Calu3 (cell line): ENCODE data around the gene NPHP1. TPM values are rescaled to one million over a fixed set of nuclear protein-coding genes. Genes with fewer than 3 reads are reported as not detected.
"Not testable (repeated sequence)": the region's sequence is repeated elsewhere in the genome, so short reads cannot be mapped to it uniquely, and the experiment has no call there.

ENCODE experiments used
- Bru-seq: library from RNA; stranded (reverse); fragments of 400-500 nt; gene quantifications from one replicate; lab custom pipeline; 2021; lab: Mats Ljungman, UMichigan
- BruChase-seq, 2 experiments: library from RNA; stranded (reverse); fragments of 400-500 nt; gene quantifications; one replicate each; lab custom pipeline; 2021; lab: Mats Ljungman, UMichigan
- BruUV-seq: library from RNA; stranded (reverse); fragments of 400-500 nt; replicated peaks from 2 replicates; lab custom pipeline; 2021; lab: Mats Ljungman, UMichigan
- CTCF ChIA-PET: fragments of 300-600 bp; sonication (Branson Sonifier 250); formaldehyde crosslinking; loops from one replicate; lab custom pipeline; 2022; ENCODE audit warnings: antibody characterized with exemption; lab: Charles Lee
- DNase-seq: peaks from one replicate; pipeline ENCODE4 v3.0.0; 2022
- H3K27ac Mint-ChIP-seq: one replicate; pipeline ENCODE4 v1.8.0; 2022; ENCODE audit warnings: mixed read lengths; ENCODE audit not compliant: unreplicated experiment
- H3K27me3 Mint-ChIP-seq: one replicate; pipeline ENCODE4 v1.8.0; 2022; ENCODE audit warnings: mixed read lengths; ENCODE audit not compliant: unreplicated experiment
- H3K36me3 Mint-ChIP-seq: one replicate; pipeline ENCODE4 v1.8.0; 2022; ENCODE audit warnings: mild to moderate bottlenecking, moderate library complexity, mixed read lengths; ENCODE audit not compliant: insufficient read depth, unreplicated experiment
- H3K4me1 Mint-ChIP-seq: one replicate; pipeline ENCODE4 v1.8.0; 2022; ENCODE audit warnings: mild to moderate bottlenecking, low read depth, mixed read lengths; ENCODE audit not compliant: unreplicated experiment
- H3K4me3 Mint-ChIP-seq: one replicate; pipeline ENCODE4 v1.8.0; 2022; ENCODE audit warnings: mild to moderate bottlenecking, low read depth, moderate library complexity, mixed read lengths; ENCODE audit not compliant: unreplicated experiment
- H3K9me3 Mint-ChIP-seq: one replicate; pipeline ENCODE4 v1.8.0; 2022; ENCODE audit warnings: low read depth, mixed read lengths; ENCODE audit not compliant: unreplicated experiment
- CTCF ChIP-seq: fragments of 200-600 bp; IDR thresholded peaks from one replicate; pipeline ENCODE4 v1.8.0; 2022; ENCODE audit warnings: antibody characterized with exemption; ENCODE audit not compliant: unreplicated experiment
- intact Hi-C: fragments of 100-400 bp; cut with micrococcal nuclease; formaldehyde crosslinking; loops from one replicate; pipeline ENCODE4 v1.10.0; 2022; ENCODE audit not compliant: unreplicated experiment
- long read RNA-seq: library from polyadenylated mRNA; stranded (forward); transcript quantifications from one replicate; pipeline ENCODE4 v2.0.0, GENCODE V29; 2022
- total RNA-seq: library from RNA; stranded (reverse); gene quantifications from 2 replicates; pipeline ENCODE4 v1.2.3, GENCODE V29; 2022

The NPHP1 gene
- total RNA-seq (6.4 and 7.3 TPM in 2 replicates), Bru-seq, nascent RNA (percentile 47 among the genes with signal in this experiment), BruChase-seq, experiment 1, labeled RNA remaining after a 6-hour chase (percentile 41 among the genes with signal in this experiment), BruChase-seq, experiment 2, labeled RNA remaining after a 2-hour chase (percentile 41 among the genes with signal in this experiment)
- long read RNA-seq, transcript NPHP1-205 (4 exons, 742 nt): major isoform, 5 of 17 reads
- long read RNA-seq, partial matches to known transcripts: 2 of 17 reads
- long read RNA-seq, other reads (novel, unspliced or antisense): 7 of 17 reads

- H3K4me3 Mint-ChIP-seq: peak within 1 kb of the TSS; percentile 90
- intact Hi-C loops: no loop called here
- H3K36me3 Mint-ChIP-seq: peaks cover 27% of the 10 kb centered on the region
- DNase-seq: peak; percentile 91
- no peaks in the 10 kb centered on the region for H3K9me3 Mint-ChIP-seq
- H3K27ac Mint-ChIP-seq: peak within 1 kb of the TSS; percentile 93
- no peak for TF ChIP-seq CTCF
- no TSS peak for BruUV-seq
- no peaks in the 10 kb centered on the region for H3K27me3 Mint-ChIP-seq
- H3K4me1 Mint-ChIP-seq: peaks cover 16% of the 10 kb centered on the region
- CTCF ChIA-PET: no interaction called here
Measured at GRCh38 chr2:110204408-110205385, at the start of gene NPHP1. TSS of gene NPHP1 (minus strand) at chr2:110205013. CDS start at chr2:110204968, 45 bp downstream.

- H3K4me3 Mint-ChIP-seq, H3K27ac Mint-ChIP-seq, BruUV-seq, intact Hi-C loops, CTCF ChIA-PET, H3K27me3 Mint-ChIP-seq, DNase-seq, H3K9me3 Mint-ChIP-seq, H3K4me1 Mint-ChIP-seq, H3K36me3 Mint-ChIP-seq: not testable (repeated sequence)
Measured at GRCh38 chr2:110248081-110248795, 43.4 kb upstream of the NPHP1 start.

- CTCF ChIA-PET, H3K4me3 Mint-ChIP-seq, H3K4me1 Mint-ChIP-seq, H3K9me3 Mint-ChIP-seq, BruUV-seq, H3K36me3 Mint-ChIP-seq, H3K27me3 Mint-ChIP-seq, DNase-seq, H3K27ac Mint-ChIP-seq, intact Hi-C loops: not testable (repeated sequence)
Measured at GRCh38 chr2:110245488-110246435, 40.9 kb upstream of the NPHP1 start.

GRCh38 chr2:110243283-110243682 is 38.5 kb upstream of the NPHP1 start:
- BruUV-seq, CTCF ChIA-PET, H3K27ac Mint-ChIP-seq, H3K9me3 Mint-ChIP-seq, H3K4me1 Mint-ChIP-seq, H3K4me3 Mint-ChIP-seq, H3K36me3 Mint-ChIP-seq, H3K27me3 Mint-ChIP-seq, DNase-seq, intact Hi-C loops: not testable (repeated sequence)

- not testable (repeated sequence) for H3K27me3 Mint-ChIP-seq, H3K9me3 Mint-ChIP-seq, BruUV-seq
Measured at GRCh38 chr2:110234514-110234913, 29.7 kb upstream of the NPHP1 start.

GRCh38 chr2:110229886-110230285 is 25.1 kb upstream of the NPHP1 start:
- H3K4me3 Mint-ChIP-seq, H3K9me3 Mint-ChIP-seq, BruUV-seq, DNase-seq, H3K4me1 Mint-ChIP-seq, H3K27ac Mint-ChIP-seq, H3K36me3 Mint-ChIP-seq, CTCF ChIA-PET, intact Hi-C loops: not testable (repeated sequence)
- H3K27me3 Mint-ChIP-seq: peaks cover 29% of the 10 kb centered on the region

More at GRCh38 chr2:110234514-110234913, 29.7 kb upstream of the NPHP1 start:
- H3K36me3 Mint-ChIP-seq, H3K27ac Mint-ChIP-seq, CTCF ChIA-PET, DNase-seq, H3K4me3 Mint-ChIP-seq, intact Hi-C loops, H3K4me1 Mint-ChIP-seq: not testable (repeated sequence)

- peaks cover 11% of the 10 kb centered on the region for H3K4me1 Mint-ChIP-seq
- peaks cover 42% of the 10 kb centered on the region for H3K27me3 Mint-ChIP-seq
- CTCF ChIA-PET, BruUV-seq, H3K4me3 Mint-ChIP-seq, intact Hi-C loops, H3K36me3 Mint-ChIP-seq, DNase-seq, H3K9me3 Mint-ChIP-seq, H3K27ac Mint-ChIP-seq: not testable (repeated sequence)
Measured at GRCh38 chr2:110222626-110223025, 17.8 kb upstream of the NPHP1 start.
